HG03025 (cell line): ENCODE measurements around the gene SLC4A8.
A peak's percentile ranks its signal among the peaks of the same experiment; 100 is the strongest.

Experiments
- ATAC-seq: cut with Tn5 transposase; IDR thresholded peaks from one replicate; pipeline ENCODE4 v1.9.1; 2021; ENCODE audit warnings: mild to moderate bottlenecking, moderate library complexity; ENCODE audit not compliant: unreplicated experiment, low FRiP score

SLC4A8 gene

DNA sequence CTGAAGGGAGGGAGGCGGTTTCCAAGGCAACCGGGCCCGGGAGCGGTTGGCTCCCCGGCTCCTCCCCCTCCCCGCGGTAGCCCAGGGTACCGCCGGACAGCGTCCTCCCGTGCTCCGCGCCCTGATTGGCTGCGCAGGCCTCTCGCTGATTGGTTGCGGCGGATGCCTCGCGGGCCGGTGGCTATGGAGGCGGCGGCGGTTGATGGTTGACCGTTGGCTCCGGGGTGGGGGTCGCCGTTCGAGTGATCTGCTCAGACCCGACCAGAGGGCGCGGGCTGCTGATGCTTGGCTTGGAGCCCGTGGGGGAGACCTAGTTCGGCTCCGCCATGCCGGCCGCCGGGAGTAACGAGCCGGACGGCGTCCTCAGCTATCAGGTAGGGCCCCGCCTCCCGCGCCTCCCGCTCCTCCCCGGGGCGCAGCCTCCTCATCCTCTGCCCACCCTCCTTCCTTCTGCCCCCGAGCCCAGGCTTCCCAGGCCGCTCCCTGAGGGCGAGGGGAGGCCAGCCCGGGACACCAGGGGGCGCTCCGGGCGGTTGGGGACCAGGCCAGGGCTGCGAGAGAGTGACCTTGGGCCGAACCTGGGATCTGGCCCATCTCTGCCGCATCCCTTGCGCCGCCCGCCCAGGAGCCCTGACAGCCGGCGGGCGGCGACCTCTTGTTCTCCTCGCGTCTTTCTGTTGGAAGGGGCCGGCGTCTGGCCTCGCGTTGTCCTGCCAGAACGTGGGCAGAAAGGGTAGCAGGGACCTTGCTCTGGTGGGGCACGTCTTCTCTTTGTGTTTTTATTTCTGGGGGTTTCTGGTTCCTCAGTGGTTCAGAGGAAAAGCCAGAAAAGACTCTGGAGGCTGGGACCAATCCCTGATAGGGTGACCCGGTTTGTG lies at the start of gene SLC4A8:
TSS of gene SLC4A8 (plus strand) at position 170 of the 878 bp plus-strand sequence. CDS start at position 327, 157 bp downstream.
- peak; percentile 83 for ATAC-seq

DNA sequence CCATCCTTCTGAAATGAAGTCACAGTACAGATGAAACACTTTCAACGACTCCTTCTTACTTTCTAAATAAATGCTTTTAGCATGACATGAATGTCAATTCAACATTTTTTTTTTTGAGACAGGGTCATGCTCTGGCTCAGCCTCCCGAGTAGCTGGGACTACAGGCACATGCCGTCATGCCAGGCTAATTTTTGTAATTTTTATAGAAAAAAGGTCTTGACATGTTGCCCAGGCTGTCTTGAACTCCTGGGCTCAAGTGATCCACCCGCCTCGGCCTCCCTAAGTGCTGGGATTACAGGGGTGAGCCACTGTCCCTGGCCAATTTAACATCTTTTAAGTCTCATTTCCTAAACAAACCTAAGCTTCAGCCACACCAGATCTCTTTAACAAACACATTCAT lies 49.8 kb upstream of the SLC4A8 start:
- no peak for ATAC-seq

DNA sequence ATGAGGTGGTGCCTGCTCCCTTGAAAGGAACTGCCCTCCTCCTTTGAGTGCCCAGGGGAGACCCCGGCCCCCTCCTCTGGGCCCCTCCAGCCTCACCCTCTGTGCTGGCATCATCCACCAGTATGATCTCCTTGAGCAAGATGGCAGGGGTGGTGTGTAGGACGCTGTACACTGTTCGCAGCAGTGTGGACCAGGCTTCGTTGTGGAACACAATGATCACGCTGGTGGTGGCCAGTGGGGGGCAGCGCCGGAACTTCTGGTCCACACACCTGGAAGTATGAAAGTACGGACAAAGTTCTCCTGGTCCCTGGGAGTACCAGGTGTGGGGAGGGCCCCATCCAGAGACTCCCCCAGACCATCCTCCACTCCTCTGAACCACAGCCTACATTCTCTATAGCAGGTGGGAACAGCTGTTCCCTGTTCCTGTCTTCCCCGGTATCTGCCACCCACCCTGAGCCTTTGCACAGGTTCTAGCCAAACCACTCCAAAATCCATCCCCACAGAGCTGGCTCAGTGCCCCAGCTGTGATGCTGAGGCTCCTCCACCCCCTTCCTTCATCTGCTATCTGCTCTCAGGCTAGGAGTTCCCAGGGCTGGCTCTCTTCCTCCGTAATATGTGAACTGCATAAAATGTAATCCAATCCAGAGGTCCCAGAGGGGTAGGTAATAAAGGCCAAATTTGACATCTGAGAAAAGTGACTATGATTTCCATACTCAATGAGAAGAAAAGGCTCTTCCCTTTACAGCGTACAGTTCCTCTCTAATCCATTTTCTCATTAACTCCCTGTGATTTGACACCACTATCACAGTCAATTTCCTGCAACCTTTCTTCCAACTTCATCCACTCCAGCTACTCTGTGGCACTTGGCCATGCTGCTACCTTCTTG lies 47.3 kb upstream of the SLC4A8 start:
- ATAC-seq: no peak

DNA sequence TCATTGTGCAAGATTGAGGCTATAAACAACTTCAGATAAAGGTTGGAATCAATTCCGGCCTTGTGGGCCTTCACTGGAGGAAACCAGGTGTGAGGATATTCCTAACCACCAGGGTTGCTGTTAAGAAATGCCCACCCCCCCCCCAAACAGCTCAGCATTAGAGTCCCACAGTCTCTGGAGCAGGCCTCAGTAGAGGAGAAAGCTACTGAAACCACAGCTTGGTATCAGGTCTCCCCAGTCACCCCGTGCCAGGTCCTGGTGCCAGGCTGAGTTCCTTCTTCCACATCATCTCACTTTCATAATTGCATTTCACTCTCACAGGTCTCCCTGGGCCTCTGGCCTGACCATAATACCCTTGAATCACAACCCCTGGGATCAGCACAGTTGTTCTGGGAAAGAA lies 45.9 kb upstream of the SLC4A8 start:
- ATAC-seq: no peak

DNA sequence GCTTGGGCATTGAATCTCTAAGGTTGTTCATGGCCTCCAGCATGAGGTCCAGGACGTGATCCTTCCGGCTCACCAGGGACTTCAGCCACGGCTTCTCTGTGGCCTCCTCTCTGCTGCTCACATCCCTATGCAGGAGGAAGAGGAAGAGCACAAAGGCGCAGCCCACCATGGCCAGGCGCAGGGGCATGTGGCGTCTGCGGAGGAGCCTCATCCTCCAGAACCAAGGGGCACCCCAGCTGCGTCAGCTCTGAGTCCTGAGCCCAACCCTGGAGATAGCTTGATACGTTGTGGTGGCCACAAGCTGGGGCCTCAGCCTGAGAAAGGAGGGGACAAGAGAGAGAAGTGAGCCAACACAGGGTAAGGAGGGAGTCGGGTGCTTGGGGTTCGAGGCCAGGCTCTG lies 45.1 kb upstream of the SLC4A8 start:
- ATAC-seq: no peak

DNA sequence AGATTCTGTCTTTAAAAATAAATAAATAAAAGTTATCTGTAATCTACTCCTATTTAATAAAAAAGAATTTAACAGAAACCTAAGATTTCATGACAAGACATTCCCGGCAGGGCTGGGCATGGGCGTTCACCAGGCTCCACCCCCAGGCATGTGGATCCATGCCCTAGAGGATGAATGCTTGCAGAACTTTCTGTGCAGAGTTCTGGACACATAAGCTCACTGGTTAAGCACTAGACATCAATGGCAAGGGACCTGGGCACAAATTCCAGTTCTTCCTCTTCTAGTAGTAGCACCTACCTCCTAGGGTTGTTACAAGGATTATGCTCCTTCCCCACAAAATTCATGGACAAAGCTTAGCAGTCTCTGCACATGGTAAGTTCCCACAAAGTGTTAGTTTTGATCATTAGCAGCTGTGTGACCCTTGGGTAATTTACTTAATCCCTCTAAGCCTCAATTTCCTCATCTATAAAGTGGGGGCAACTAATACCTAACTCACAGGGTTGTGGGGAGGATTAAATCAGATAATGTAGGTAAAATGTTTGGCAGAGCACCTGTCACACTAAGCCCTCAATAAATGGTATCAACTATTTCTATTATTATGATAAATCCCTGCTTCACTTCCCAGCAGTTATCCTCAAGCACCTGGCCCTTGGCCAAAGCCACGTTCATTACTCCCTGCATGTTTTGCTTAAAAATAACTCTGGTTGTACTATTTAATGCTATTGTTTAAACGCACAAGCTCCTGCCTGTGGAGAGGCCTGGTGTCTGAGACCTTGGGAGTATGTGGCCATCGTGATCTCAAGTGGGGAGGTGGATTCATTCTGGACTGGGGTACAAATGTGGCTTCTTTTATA lies 43.2 kb upstream of the SLC4A8 start:
- ATAC-seq: no peak

DNA sequence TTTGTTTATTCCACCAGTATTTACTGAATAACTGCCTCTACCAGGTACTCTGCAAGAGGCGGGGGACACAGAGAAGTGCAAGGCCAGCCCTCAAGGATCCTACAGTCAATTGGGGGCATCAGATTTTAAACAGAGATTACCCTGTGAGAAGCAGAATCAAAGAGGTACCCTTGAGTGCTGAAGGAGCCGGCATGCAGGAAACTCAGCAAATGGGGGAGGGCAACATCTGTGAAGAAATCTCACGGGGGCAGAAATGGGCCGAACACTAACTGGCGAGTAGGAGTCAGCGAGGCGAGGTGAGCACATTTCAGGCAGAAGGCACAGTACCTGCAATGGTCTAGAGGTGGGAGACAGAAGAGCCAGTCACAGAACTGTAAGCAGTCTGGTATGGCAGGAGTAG lies 42.5 kb upstream of the SLC4A8 start:
- ATAC-seq: no peak

DNA sequence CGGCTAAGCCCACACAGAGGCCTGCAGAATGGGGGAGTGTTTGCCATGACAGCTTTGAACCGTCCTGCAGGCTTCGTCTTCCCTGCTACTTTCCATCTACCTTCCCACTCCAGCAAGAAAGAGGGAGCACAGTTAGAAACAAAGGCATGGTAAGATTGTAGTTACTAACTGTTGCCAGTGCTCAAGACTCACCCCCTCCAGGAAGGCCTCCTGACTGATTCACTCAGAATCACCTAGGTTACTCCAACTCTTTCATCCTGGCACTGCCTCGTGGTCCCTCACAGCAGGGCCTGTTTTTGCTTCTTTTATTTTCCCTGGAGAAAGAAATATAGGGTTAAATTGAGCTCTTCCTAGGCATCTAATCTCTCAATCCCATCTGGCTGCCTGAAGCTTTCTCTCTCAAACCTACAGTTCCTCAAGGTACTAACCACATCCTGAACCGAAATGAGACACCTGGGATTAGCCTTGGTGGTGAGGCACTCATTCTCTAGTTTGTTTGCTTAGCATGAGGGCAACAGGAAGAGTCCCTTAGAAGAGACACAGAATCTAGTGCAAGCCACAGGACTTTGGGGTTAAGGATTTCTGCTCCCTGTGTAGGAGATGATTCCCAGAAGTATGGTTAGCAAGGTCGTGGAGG lies 41.2 kb upstream of the SLC4A8 start:
- ATAC-seq: no peak

DNA sequence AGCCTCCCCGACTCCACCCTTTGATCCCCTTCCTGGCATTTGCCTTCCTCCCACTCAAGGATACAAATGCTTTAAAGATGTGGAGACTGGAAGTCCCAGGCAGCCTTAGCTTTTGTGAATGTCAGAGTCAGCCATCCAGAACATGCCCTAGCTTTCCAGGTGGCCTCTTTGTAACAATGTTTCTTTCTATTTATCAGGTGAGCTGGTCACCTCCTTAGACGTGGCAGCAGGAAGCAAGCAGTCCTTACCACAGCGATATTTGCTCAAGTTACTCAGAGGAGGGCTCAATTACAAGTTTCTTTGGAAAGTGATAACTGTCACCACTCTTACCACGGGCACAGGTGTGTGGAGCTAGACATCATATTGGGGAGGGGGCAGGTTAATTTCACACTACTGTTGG lies 38.3 kb upstream of the SLC4A8 start:
- ATAC-seq: no peak

DNA sequence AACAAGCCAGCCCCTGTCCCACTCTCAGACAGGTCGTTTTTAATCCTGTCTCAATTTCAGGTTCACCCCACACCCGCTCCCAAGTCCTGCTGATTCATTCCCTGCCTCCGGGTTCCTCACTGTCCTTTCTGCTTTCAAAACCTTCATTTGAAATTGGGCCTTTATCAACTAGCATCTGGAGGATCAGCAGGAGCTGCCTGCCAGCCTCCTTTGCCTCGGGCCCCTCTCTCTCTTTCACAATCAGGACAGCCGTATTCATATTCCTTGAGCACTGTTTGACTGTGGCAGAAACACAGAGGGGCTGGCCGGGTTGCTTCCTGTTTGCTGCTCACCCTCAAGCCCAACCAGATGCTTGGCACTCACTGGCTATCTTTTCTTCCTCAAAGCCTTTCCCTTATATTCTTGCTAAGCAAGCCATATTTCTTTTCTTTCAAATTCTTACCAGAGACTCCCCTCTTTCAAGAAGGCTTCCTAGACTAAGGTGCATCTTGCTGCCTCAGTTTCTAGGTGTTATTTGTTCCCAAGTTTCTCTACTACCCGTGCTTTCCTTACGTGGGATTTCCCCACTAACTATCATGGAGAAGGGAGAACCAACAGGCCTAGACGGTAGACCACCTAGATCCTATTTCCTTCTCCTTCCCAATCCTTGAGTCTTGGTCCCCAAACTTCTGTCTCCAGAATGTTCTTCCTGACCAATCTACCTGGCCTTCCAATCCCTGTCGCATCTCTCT lies 36.4 kb upstream of the SLC4A8 start:
- no peak for ATAC-seq

DNA sequence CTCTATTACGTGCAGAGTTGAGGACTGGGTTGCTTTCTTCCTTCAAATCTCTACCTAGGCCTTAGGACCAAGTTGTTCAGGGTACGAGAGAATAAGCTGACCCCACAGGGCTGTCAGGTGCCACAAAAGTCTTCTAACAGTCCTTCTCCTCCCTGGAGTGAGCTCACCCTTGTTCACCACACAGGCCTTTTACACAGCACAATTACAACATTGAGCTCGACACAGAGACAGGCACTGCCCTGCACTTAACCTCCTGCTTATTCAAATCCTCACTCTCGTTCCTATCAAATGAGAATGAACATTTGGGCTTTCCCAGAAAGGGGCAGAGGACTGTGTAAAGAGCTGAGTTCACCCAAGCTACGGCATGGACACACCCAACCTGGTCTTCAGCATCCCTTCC lies 35.8 kb upstream of the SLC4A8 start:
- no peak for ATAC-seq

DNA sequence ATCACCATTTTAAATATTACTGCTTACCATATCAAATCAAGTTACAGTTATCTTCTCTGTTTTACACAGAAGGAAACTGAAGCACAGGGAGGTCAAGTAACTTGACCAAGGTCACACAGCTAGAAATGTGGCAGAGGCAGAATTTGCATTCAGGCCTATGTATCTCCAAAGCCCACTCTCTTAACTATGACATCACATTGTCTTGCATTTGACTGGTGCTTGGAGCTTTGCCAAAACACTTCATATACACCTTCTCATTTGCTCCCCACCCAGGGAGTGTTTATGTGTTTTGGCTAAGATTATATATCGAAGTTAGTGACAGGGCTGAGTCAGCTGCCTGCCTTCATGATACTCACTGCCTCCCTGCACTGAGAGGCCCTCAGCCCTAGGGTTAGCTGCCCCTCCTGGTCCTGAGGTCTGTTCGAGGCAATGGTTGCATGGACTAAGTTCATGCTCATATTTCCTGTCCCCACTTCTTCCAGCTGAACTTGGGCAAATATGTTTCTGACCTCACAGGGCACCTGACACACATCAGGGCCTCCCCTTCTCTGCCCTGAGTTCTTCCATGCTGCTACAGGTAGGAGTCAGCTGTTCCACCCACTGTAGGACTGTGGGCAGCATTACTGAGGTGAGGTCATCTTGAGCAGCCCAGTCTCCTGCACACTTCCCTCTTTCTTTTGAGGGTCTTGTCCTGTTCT lies 35.2 kb upstream of the SLC4A8 start:
- no peak for ATAC-seq

DNA sequence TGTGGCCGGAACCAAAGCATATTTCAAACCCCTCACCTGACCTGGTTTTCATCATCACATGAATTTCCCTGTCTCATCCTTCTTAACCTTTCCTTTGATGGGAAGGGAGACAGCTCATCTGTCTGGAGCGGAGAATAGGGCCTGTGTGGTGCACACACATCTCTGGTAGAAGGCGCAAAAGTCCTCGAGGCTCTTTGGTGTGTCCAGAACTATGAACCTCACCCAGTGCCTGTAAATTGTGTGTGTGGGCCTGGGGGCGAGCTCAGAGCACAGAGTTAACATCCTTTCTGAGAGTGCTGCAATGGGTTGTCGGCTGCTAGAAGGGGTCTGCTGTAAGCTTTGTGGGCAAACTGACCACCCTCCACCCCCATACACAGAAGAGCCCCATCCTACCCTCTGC lies 34.2 kb upstream of the SLC4A8 start:
- no peak for ATAC-seq

DNA sequence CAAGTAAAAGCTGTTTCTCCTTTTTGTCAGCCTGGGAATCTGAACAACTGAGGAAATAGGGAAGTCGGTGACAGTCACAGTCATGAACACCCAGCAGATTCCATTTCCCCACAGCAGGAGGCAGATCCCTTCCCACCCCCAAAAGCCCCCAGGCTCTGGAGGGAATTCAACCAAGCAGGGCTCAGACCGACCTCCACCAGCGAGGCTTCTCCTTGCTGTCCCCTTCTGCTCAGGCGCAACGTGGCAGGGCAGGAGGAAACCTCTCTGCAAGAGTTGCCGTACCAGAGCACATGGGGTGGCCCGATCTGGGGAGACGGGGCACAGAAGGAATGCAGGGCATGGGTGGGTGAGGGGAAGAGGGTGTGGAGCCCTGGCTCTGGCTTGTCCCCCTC lies 33.7 kb upstream of the SLC4A8 start:
- ATAC-seq: peak; percentile 22

DNA sequence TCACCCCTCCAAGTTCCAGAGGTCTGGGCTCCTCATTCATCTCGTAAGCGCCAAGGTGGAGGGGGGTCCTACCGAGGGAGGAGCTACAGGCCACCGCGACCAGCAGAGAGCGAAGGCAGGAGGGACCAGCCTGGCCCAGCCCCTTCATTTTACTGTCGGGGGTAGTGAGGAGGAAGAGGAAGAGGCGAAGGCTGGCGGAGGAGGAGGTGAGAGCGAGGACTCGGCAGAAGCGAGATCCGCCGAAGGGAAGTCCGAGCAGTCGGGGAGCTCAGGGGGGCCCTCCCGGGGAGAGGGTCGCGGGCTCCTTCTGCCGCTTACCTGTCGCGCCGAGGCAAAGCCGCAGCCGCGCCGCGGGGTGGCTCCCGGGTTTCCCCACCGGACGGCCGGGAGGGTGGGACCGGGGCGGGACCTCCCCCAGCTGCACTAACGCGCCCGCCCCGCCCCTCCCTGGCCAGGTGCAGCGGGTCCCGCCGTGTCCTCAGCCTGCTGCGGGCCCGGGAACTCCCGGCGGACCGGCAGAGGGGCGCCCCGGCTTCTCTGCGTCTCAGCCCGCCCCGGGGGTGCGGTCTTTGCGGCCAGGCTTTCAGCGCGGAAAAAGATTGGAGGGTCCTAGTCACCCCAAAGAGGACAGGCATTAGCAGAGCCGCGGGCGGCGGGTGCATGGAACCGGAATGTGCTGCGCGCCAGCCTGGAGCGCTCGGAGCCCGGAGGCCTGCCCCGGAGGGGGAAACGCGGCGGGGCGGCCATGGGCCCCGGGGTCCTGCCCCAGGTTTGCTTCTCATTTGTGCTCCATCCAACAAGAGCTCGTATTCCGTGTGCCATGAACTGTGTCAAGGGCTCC lies 33.1 kb upstream of the SLC4A8 start, which contains the start of gene GALNT6:
TSS of gene GALNT6 (minus strand) at position 124 of the 841 bp plus-strand sequence. CDS start 11,625 bp downstream, outside the sequence.
- ATAC-seq: peak; percentile 42

DNA sequence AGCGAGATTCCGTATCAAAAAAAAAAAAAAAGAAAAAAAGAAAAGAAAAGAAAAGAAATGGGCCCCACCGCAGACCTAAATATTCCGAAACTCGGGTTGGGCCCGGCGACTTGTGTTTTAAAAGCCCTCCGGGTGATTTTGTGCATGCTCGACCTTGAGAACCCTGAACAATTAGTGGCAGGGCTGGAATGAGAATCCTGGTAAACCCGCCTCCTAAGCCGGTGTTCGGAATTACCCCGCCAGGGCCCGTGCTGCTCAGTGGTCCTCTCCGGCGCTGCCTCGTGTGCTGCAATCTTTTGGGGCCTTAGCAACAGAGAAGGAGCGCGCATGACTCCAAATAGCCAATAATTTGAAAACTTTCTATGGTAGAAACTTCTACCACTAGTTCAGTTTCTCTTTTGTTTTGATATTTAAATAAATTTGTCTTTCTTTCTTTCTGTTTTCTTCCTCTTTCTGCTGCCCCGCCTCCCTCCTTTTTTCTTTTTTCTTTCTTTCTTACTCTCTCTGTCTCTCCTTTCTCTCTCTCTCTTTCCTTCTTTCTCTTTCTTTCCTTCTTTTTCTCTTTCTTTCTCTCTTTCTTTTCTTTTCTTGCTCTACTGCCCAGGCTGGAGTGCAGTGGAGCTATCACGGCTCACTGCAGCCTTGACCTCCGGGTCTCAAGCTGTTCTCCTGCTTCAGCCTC lies 31.9 kb upstream of the SLC4A8 start:
- ATAC-seq: no peak
